Astrocyte (in vitro differentiated cells and primary cell): ENCODE results near the gene GAS2. TPM values are rescaled to one million over a fixed set of nuclear protein-coding genes. Genes with fewer than 3 reads are reported as not detected.

Source experiments
- DNase-seq: peaks from one replicate; pipeline ENCODE4 v3.0.0-alpha.2; 2010; ENCODE audit warnings: low read depth
- FAIRE-seq: peaks from 2 replicates; lab custom pipeline; 2011; peaks lifted over from hg19 to GRCh38; lab: Jason Lieb, UNC
- H2AFZ ChIP-seq: 2 replicates; pipeline ENCODE4 v1.6.0; 2012; ENCODE audit warnings: low read depth, low read length, inconsistent platforms
- H3K27ac ChIP-seq: 2 replicates; pipeline ENCODE4 v1.5.1; 2011; ENCODE audit warnings: low read depth, low read length, inconsistent platforms
- H3K27me3 ChIP-seq: 2 replicates; pipeline ENCODE4 v1.6.0; 2011; ENCODE audit warnings: low read length, inconsistent platforms; ENCODE audit not compliant: insufficient read depth
- H3K36me3 ChIP-seq: 2 replicates; pipeline ENCODE4 v1.5.1; 2011; ENCODE audit warnings: low read length, inconsistent platforms; ENCODE audit not compliant: insufficient read depth
- H3K4me1 ChIP-seq: 2 replicates; pipeline ENCODE4 v1.5.1; 2011; ENCODE audit warnings: low read length, inconsistent platforms; ENCODE audit not compliant: insufficient read depth
- H3K4me2 ChIP-seq: 2 replicates; pipeline ENCODE4 v1.6.0; 2012; ENCODE audit warnings: low read length, inconsistent platforms
- H3K4me3 ChIP-seq: 2 replicates; pipeline ENCODE4 v1.5.1; 2011; ENCODE audit warnings: low read depth, mild to moderate bottlenecking, low read length, inconsistent platforms; ENCODE audit not compliant: insufficient read depth
- H3K79me2 ChIP-seq: 2 replicates; pipeline ENCODE4 v1.6.0; 2012; ENCODE audit warnings: mild to moderate bottlenecking, low read length, inconsistent platforms; ENCODE audit not compliant: insufficient read depth
- H3K9ac ChIP-seq: 2 replicates; pipeline ENCODE4 v1.6.0; 2012; ENCODE audit warnings: mild to moderate bottlenecking, low read length, inconsistent platforms
- H3K9me3 ChIP-seq: 2 replicates; pipeline ENCODE4 v1.5.1; 2012; ENCODE audit warnings: low read depth, mild to moderate bottlenecking, low read length, inconsistent platforms; ENCODE audit not compliant: insufficient read depth
- H4K20me1 ChIP-seq: 2 replicates; pipeline ENCODE4 v1.6.0; 2012; ENCODE audit warnings: low read length, inconsistent platforms; ENCODE audit not compliant: insufficient read depth
- H3K27ac Mint-ChIP-seq: one replicate; pipeline ENCODE4 v1.8.0; 2021; ENCODE audit warnings: mild to moderate bottlenecking, mixed read lengths; ENCODE audit not compliant: unreplicated experiment
- H3K27me3 Mint-ChIP-seq: one replicate; pipeline ENCODE4 v1.8.0; 2021; ENCODE audit warnings: low read depth, mixed read lengths; ENCODE audit not compliant: unreplicated experiment
- H3K36me3 Mint-ChIP-seq: one replicate; pipeline ENCODE4 v1.8.0; 2021; ENCODE audit warnings: low read depth, mixed read lengths; ENCODE audit not compliant: unreplicated experiment
- H3K4me1 Mint-ChIP-seq: one replicate; pipeline ENCODE4 v1.8.0; 2021; ENCODE audit warnings: low read depth, mixed read lengths; ENCODE audit not compliant: unreplicated experiment
- H3K4me3 Mint-ChIP-seq: one replicate; pipeline ENCODE4 v1.8.0; 2021; ENCODE audit warnings: mild to moderate bottlenecking, moderate library complexity, mixed read lengths; ENCODE audit not compliant: unreplicated experiment
- H3K9me3 Mint-ChIP-seq: one replicate; pipeline ENCODE4 v1.8.0; 2021; ENCODE audit warnings: mild to moderate bottlenecking, mixed read lengths; ENCODE audit not compliant: unreplicated experiment
- EZH2 ChIP-seq: IDR thresholded peaks from 2 replicates; pipeline ENCODE4 v1.6.1; 2012; ENCODE audit warnings: mild to moderate bottlenecking, low read length, inconsistent platforms; ENCODE audit not compliant: insufficient read depth
- total RNA-seq: library from RNA; stranded (reverse); gene quantifications from 2 replicates; pipeline ENCODE4 v1.2.1, GENCODE V29; 2021
- TF ChIP-seq, protein P1 (sequence below): IDR thresholded peaks from 2 replicates; pipeline ENCODE4 v1.5.1; 2011; ENCODE audit warnings: low read depth, mild to moderate bottlenecking, inconsistent platforms, low read length, moderate library complexity; ENCODE audit not compliant: insufficient read depth

Gene GAS2
- total RNA-seq, 1 donor from 2014 or later, result 1.5 TPM

DNA sequence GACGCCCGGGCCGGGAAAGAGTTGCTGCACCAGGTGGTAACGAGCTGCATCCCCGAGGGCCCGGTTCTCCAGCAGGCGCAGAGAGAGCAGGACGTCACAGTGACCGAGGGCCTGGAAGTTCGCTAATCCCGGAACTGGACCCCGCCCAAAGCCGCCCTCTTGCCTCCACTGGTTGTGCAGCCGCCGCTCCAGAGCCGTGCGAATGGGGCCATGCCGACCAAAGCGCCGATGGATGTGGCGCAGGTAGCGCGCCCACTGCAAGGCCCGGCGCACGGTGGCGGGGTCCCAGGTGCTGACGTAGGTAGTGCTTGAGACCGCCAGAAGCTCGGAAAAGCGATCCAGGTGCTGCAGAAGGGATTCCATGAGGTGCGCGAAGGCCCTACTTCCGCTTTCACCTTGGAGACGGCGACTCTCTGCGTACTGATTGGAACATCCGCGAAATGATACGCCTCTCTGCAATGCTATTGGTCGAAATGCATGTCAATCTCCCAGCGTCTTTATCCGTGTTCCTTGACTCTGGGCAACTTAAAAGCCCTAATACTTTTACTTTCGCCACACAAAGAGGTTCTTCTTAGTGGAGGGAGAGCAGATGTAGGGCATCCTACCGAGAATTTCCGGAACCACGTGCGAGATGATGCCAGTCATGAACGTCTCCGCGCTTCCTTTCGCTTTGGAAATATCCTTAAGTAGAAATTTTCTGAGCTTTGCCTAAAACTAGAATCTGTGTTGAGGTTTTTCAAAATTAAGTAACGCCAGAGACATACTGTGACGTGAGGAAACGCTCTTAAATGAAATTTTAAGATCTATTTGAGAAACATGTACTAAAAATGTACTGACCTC, 40.7 kb upstream of the GAS2 start, which contains the start of gene FANCF:
Gene FANCF, minus strand, starts transcription at position 376 of the 840 bp plus-strand sequence. Its CDS starts 13 bp downstream, at position 363.
- Histone ChIP-seq H3K4me2 (peak within 1 kb of the TSS; percentile 96), H3K79me2 (peaks cover 13% of the 10 kb centered on the region), H2AFZ (peak within 1 kb of the TSS; percentile 98), H3K9me3 (no peaks in the 10 kb centered on the region), H3K4me1 (peaks cover 5% of the 10 kb centered on the region), H3K9ac (peak within 1 kb of the TSS; percentile 83), H3K4me3 (peak within 1 kb of the TSS; percentile 88), H4K20me1 (no peaks in the 10 kb centered on the region), H3K27me3 (no peaks in the 10 kb centered on the region), H3K36me3 (no peaks in the 10 kb centered on the region), H3K27ac (peak within 1 kb of the TSS; percentile 84)
- FAIRE-seq (peak; percentile 32), DNase-seq (peak; percentile 99)
- Mint-ChIP-seq H3K27ac (peak within 1 kb of the TSS; percentile 96), H3K4me3 (peak within 1 kb of the TSS; percentile 95), H3K9me3 (no peaks in the 10 kb centered on the region), H3K4me1 (peaks cover 6% of the 10 kb centered on the region), H3K36me3 (no peaks in the 10 kb centered on the region), H3K27me3 (no peaks in the 10 kb centered on the region)
- TF ChIP-seq, protein P1, sequence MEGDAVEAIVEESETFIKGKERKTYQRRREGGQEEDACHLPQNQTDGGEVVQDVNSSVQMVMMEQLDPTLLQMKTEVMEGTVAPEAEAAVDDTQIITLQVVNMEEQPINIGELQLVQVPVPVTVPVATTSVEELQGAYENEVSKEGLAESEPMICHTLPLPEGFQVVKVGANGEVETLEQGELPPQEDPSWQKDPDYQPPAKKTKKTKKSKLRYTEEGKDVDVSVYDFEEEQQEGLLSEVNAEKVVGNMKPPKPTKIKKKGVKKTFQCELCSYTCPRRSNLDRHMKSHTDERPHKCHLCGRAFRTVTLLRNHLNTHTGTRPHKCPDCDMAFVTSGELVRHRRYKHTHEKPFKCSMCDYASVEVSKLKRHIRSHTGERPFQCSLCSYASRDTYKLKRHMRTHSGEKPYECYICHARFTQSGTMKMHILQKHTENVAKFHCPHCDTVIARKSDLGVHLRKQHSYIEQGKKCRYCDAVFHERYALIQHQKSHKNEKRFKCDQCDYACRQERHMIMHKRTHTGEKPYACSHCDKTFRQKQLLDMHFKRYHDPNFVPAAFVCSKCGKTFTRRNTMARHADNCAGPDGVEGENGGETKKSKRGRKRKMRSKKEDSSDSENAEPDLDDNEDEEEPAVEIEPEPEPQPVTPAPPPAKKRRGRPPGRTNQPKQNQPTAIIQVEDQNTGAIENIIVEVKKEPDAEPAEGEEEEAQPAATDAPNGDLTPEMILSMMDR, result no peak
- TF ChIP-seq EZH2, result no peak

DNA sequence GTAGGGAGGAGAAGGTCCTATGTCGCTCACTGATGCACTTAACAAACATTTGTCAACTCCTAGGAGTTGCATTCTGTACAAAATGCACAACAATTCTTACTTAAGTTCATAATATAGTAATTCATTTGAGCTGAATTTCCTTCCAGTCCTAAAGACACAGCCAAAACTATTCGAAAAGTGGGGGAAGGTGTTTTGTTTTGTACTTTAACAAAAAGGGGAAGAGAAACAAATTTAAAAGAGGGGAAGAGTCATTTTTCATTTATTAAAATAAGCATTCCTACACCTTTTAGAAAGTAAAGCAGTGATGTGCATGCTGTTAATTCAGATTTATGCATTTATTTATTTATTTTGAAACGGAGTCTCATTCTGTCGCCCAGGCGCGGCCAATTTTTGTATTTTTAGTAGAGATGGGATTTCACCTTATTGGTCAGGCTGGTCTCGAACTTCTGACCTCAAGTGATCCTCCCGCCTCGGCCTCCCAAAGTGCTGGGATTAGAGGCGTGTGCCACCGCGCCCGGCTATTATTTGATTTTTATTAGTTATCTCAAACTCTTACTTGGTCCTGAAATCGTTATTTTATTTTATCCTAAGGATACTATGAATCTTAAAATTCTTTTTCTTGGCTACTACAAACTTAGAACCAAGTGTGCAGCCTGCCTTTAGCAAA, 39.7 kb upstream of the GAS2 start:
- H3K36me3 ChIP-seq, result no peaks in the 10 kb centered on the region
- Mint-ChIP-seq H3K4me3 (peak overlapping the region; percentile 95), H3K4me1 (peaks cover 6% of the 10 kb centered on the region), H3K27ac (peak overlapping the region; percentile 96), H3K9me3 (no peaks in the 10 kb centered on the region), H3K27me3 (no peaks in the 10 kb centered on the region), H3K36me3 (no peaks in the 10 kb centered on the region)
- no peak for FAIRE-seq
- H3K79me2 ChIP-seq, result peaks cover 13% of the 10 kb centered on the region
- peak overlapping the region; percentile 96 for H3K4me2 ChIP-seq
- no peaks in the 10 kb centered on the region for H4K20me1 ChIP-seq
- no peak overlapping the region for H3K9ac ChIP-seq
- H3K27me3 ChIP-seq, result no peaks in the 10 kb centered on the region
- H3K4me3 ChIP-seq, result no peak overlapping the region
- TF ChIP-seq, protein P1, result no peak
- TF ChIP-seq EZH2, result no peak
- peaks cover 5% of the 10 kb centered on the region for H3K4me1 ChIP-seq
- H2AFZ ChIP-seq, result peak overlapping the region; percentile 27
- no peak overlapping the region for H3K27ac ChIP-seq
- no peaks in the 10 kb centered on the region for H3K9me3 ChIP-seq
- DNase-seq, result no peak
